ENCODE results near the gene CD52.

CD52 gene

DNA sequence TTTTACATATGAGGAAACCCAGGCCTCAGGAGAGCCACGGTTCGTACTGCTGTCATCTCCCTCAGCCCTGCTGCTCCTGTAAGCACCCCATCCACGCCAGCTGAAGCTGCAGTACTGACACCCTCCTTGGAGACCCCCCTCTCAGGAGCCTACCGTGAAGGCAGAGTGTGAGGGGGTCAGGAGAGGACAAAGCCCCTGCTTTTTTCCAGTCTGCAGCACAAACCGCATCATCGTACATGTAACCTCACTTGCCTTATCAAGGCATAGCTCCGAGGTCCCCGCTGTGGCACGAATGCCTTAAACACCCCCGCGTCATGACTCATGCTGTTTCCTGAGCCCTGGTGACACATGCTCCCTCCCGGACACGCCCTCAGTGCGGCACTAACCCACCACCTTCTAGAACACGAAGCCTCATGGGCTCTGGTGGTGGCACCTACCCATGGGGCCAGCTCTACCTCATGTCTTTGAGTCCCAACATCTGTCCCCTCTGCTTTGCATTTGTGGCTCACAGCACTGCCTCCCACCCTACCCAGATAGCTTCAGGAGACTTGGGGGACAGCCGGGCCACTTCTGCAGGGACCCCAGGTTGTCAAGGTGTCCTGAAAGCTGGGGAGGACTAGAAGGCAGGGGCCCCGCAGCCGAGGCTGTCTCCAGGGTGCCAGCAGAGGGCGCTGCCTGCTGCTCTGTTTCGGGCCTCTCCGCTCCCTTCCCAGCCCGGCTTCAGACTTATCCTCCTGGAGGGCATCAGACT lies 33.0 kb upstream of the CD52 start:
- H3K27ac ChIP-seq (replicated peaks), result peak overlapping the region; percentile 99
- no peaks in the 10 kb centered on the region for H3K27me3 ChIP-seq (ENCODE audit: insufficient read depth, poor library complexity, severe bottlenecking)
- TF ChIP-seq GABPA (IDR thresholded peaks at IDR 0.05; ENCODE audit: low read depth), result no peak
- no peak for TF ChIP-seq SPI1 (IDR thresholded peaks at IDR 0.05; ENCODE audit: borderline replicate concordance, low read depth)
- TF ChIP-seq, protein P1, sequence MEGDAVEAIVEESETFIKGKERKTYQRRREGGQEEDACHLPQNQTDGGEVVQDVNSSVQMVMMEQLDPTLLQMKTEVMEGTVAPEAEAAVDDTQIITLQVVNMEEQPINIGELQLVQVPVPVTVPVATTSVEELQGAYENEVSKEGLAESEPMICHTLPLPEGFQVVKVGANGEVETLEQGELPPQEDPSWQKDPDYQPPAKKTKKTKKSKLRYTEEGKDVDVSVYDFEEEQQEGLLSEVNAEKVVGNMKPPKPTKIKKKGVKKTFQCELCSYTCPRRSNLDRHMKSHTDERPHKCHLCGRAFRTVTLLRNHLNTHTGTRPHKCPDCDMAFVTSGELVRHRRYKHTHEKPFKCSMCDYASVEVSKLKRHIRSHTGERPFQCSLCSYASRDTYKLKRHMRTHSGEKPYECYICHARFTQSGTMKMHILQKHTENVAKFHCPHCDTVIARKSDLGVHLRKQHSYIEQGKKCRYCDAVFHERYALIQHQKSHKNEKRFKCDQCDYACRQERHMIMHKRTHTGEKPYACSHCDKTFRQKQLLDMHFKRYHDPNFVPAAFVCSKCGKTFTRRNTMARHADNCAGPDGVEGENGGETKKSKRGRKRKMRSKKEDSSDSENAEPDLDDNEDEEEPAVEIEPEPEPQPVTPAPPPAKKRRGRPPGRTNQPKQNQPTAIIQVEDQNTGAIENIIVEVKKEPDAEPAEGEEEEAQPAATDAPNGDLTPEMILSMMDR (IDR thresholded peaks at IDR 0.05; ENCODE audit: insufficient read depth, low read length), result peak; percentile 44
- TF ChIP-seq, protein P2, sequence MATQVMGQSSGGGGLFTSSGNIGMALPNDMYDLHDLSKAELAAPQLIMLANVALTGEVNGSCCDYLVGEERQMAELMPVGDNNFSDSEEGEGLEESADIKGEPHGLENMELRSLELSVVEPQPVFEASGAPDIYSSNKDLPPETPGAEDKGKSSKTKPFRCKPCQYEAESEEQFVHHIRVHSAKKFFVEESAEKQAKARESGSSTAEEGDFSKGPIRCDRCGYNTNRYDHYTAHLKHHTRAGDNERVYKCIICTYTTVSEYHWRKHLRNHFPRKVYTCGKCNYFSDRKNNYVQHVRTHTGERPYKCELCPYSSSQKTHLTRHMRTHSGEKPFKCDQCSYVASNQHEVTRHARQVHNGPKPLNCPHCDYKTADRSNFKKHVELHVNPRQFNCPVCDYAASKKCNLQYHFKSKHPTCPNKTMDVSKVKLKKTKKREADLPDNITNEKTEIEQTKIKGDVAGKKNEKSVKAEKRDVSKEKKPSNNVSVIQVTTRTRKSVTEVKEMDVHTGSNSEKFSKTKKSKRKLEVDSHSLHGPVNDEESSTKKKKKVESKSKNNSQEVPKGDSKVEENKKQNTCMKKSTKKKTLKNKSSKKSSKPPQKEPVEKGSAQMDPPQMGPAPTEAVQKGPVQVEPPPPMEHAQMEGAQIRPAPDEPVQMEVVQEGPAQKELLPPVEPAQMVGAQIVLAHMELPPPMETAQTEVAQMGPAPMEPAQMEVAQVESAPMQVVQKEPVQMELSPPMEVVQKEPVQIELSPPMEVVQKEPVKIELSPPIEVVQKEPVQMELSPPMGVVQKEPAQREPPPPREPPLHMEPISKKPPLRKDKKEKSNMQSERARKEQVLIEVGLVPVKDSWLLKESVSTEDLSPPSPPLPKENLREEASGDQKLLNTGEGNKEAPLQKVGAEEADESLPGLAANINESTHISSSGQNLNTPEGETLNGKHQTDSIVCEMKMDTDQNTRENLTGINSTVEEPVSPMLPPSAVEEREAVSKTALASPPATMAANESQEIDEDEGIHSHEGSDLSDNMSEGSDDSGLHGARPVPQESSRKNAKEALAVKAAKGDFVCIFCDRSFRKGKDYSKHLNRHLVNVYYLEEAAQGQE (IDR thresholded peaks at IDR 0.05; ENCODE audit: insufficient replicate concordance, low read depth), result no peak
- peak; percentile 88 for TF ChIP-seq POLR2AphosphoS5 (IDR thresholded peaks at IDR 0.05; ENCODE audit: low read depth)
- DNase-seq (ENCODE audit: low read depth in 1 of 2, low spot score in 1 of 2), result peak; percentile 95 to 97
- no peak overlapping the region for H3K4me3 ChIP-seq (replicated peaks; ENCODE audit: insufficient read depth, low read length)

DNA sequence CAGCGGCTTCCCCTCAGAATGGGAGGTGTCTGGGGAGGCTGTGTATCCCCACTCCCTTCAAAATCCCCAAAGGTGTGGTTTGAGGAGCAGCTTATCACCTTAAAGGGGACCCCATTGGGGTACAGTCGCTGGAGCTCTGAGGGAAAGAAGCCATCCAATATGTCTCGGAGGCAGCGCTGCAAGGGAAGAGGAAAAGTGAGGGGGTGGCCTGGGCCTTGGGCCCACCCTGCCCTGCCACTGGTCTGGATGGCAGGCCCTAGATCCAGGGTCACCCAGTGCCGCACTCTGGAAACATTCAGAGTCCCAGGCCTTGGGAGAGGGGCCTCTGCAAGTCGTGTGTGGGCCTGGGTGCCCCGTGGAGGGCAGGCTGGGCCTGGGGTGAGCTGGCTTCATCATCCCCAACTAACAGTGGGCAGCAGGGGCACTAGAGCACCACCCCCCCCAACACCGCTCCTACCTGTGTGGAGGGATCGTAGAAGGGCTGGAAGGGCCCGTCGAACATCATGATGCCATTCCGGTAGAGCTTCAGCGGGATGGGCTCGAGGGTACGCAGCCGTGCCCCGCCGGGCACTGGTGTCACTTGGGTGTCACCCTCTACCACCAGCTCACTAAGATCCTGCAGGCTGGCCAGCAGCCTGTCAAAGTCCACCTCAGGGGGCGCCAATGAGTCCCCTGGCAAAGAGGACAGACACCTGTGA lies 32.2 kb upstream of the CD52 start:
- Histone ChIP-seq H3K4me3 (replicated peaks; ENCODE audit: insufficient read depth, low read length) (no peak overlapping the region), H3K27ac (replicated peaks) (peak overlapping the region; percentile 99)
- DNase-seq (ENCODE audit: low read depth in 1 of 2, low spot score in 1 of 2), result peak in 1 of 2 experiments; percentile 47

DNA sequence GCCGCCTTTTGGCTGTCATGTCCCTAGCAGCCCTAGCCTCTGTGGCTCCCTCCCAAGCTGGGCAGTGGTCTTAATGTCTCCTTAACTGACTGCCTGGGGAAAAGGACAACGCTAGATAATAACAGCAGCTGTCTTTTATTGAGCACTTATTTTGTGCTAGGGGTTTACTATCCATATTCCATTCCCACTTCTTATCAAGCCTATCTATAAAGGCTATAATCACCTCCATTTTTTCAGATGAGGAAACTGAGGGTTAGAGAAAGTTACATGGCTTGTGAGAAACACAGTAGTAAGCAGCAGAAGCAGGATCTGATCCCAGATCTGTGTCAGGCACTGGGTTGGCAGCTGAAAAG lies 31.7 kb upstream of the CD52 start:
- TF ChIP-seq, protein P2 (IDR thresholded peaks at IDR 0.05; ENCODE audit: insufficient replicate concordance, low read depth), result no peak
- TF ChIP-seq GABPA (IDR thresholded peaks at IDR 0.05; ENCODE audit: low read depth), result no peak
- TF ChIP-seq SPI1 (IDR thresholded peaks at IDR 0.05; ENCODE audit: borderline replicate concordance, low read depth), result no peak
- TF ChIP-seq, protein P1 (IDR thresholded peaks at IDR 0.05; ENCODE audit: insufficient read depth, low read length), result no peak
- TF ChIP-seq POLR2AphosphoS5 (IDR thresholded peaks at IDR 0.05; ENCODE audit: low read depth), result no peak
- H3K27me3 ChIP-seq (ENCODE audit: insufficient read depth, poor library complexity, severe bottlenecking), result no peaks in the 10 kb centered on the region
- H3K27ac ChIP-seq (replicated peaks), result peak overlapping the region; percentile 99
- no peak overlapping the region for H3K4me3 ChIP-seq (replicated peaks; ENCODE audit: insufficient read depth, low read length)
- no peak for DNase-seq (ENCODE audit: low read depth in 1 of 2, low spot score in 1 of 2)

More for the DNA sequence above, 32.2 kb upstream of the CD52 start:
- H3K27me3 ChIP-seq (ENCODE audit: insufficient read depth, poor library complexity, severe bottlenecking), result no peaks in the 10 kb centered on the region
- TF ChIP-seq GABPA (IDR thresholded peaks at IDR 0.05; ENCODE audit: low read depth), result no peak
- no peak for TF ChIP-seq POLR2AphosphoS5 (IDR thresholded peaks at IDR 0.05; ENCODE audit: low read depth)
- TF ChIP-seq, protein P1 (IDR thresholded peaks at IDR 0.05; ENCODE audit: insufficient read depth, low read length), result no peak
- TF ChIP-seq SPI1 (IDR thresholded peaks at IDR 0.05; ENCODE audit: borderline replicate concordance, low read depth), result no peak
- TF ChIP-seq, protein P2 (IDR thresholded peaks at IDR 0.05; ENCODE audit: insufficient replicate concordance, low read depth), result no peak
